HepG2 (cell line): Measurements from ENCODE around the gene SCYGR6. TPM values are rescaled to one million over a fixed set of nuclear protein-coding genes. Genes with fewer than 3 reads are reported as not detected.

Experiments
- ARHGAP35 ChIP-seq: sonication (generic); formaldehyde crosslinking; IDR thresholded peaks from 2 replicates; pipeline ENCODE4 v1.9.0; 2022; ENCODE audit warnings: mild to moderate bottlenecking, inconsistent platforms, moderate library complexity, missing genetic modification reagents, borderline replicate concordance
- ARNT2 ChIP-seq: sonication (generic); formaldehyde crosslinking; IDR thresholded peaks from 2 replicates; pipeline ENCODE4 v1.8.0; 2022; ENCODE audit warnings: mild to moderate bottlenecking, low read depth, missing genetic modification reagents, moderate library complexity
- BRD4 ChIP-seq: sonication (generic); formaldehyde crosslinking; IDR thresholded peaks from 2 replicates; pipeline ENCODE4 v1.4.0; 2020; ENCODE audit warnings: missing genetic modification reagents
- CBX5 ChIP-seq: sonication (generic); formaldehyde crosslinking; IDR thresholded peaks from 2 replicates; pipeline ENCODE4 v1.4.0; 2020; ENCODE audit warnings: missing genetic modification reagents, borderline replicate concordance
- FIP1L1 ChIP-seq: fragments of 200-400 bp; formaldehyde crosslinking; IDR thresholded peaks from 2 replicates; pipeline ENCODE4 v1.6.1; 2018; ENCODE audit warnings: low read depth, mild to moderate bottlenecking, low read length, moderate library complexity, borderline replicate concordance; ENCODE audit not compliant: insufficient read depth
- JUNB ChIP-seq: sonication (generic); formaldehyde crosslinking; IDR thresholded peaks from 2 replicates; pipeline ENCODE4 v1.8.0; 2022; ENCODE audit warnings: missing genetic modification reagents, mild to moderate bottlenecking, borderline replicate concordance
- MBD4 ChIP-seq: IDR thresholded peaks from 2 replicates; pipeline ENCODE4 v1.6.1; 2012; ENCODE audit warnings: low read length, inconsistent platforms, borderline replicate concordance
- MED1 ChIP-seq: sonication (generic); formaldehyde crosslinking; IDR thresholded peaks from 2 replicates; pipeline ENCODE4 v1.4.0; 2020; ENCODE audit warnings: missing genetic modification reagents
- MED8 ChIP-seq: sonication (generic); formaldehyde crosslinking; IDR thresholded peaks from 2 replicates; pipeline ENCODE4 v1.8.1; 2023; ENCODE audit warnings: mild to moderate bottlenecking, missing genetic modification reagents; ENCODE audit not compliant: insufficient replicate concordance
- RBM22 ChIP-seq: fragments of 200-400 bp; formaldehyde crosslinking; optimal IDR thresholded peaks from 2 replicates; pipeline ENCODE3; 2017; ENCODE audit warnings: mild to moderate bottlenecking, low read length, moderate library complexity
- SIN3B ChIP-seq: fragments of 150-350 bp; IDR thresholded peaks from 2 replicates; pipeline ENCODE4 v1.6.1; 2014; ENCODE audit warnings: low read length
- SMAD9 ChIP-seq: sonication (generic); formaldehyde crosslinking; IDR thresholded peaks from 2 replicates; pipeline ENCODE4 v1.5.1; 2020; ENCODE audit warnings: mild to moderate bottlenecking, missing genetic modification reagents
- SOX6 ChIP-seq, 2 experiments: fragments of 450-650 bp in 1 of 2; sonication (generic) in 1 of 2; formaldehyde crosslinking in 1 of 2; IDR thresholded peaks; 2 replicates each; pipeline versions ENCODE4 v1.4.0 to v1.6.1; 2017 to 2020; ENCODE audit warnings: antibody characterized with exemption in 1 of 2, mild to moderate bottlenecking in 1 of 2, missing genetic modification reagents in 1 of 2
- STAG1 ChIP-seq: sonication (generic); formaldehyde crosslinking; IDR thresholded peaks from 2 replicates; pipeline ENCODE4 v1.4.0; 2020; ENCODE audit warnings: missing genetic modification reagents
- TP53 ChIP-seq: sonication (generic); formaldehyde crosslinking; conservative IDR thresholded peaks from 2 replicates; pipeline ENCODE4 v1.4.0; 2020; ENCODE audit warnings: missing genetic modification reagents
- XRCC5 ChIP-seq: fragments of 200-400 bp; formaldehyde crosslinking; optimal IDR thresholded peaks from 2 replicates; pipeline ENCODE3; 2017; ENCODE audit warnings: mild to moderate bottlenecking, low read length
- ZNF562 ChIP-seq: sonication (generic); formaldehyde crosslinking; IDR thresholded peaks from 2 replicates; pipeline ENCODE4 v1.8.0; 2022; ENCODE audit warnings: missing genetic modification reagents, borderline replicate concordance
- ZNF768 ChIP-seq: sonication (generic); formaldehyde crosslinking; IDR thresholded peaks from 2 replicates; pipeline ENCODE4 v1.4.0; 2020; ENCODE audit warnings: missing genetic modification reagents
- polyA plus RNA-seq, 8 experiments: library from polyadenylated mRNA; depleted of rRNA in 3 of 8; stranded (reverse) in 7 of 8; unstranded in 1 of 8; fragments of >200 nt; fragmentation: Illumina TruSeq in 4 of 8; extraction: Trizol in 4 of 8; gene quantifications; 2 replicates each; pipeline versions ENCODE4 v1.2.1 to v1.2.3, GENCODE V29; 2011 to 2016; ENCODE audit warnings: low read depth in 4 of 8, missing spikeins in 1 of 8, mixed read lengths in 1 of 8; ENCODE audit not compliant: insufficient read depth in 1 of 8
- total RNA-seq, 5 experiments: library from RNA; depleted of rRNA; stranded (reverse); fragments of >200 nt; fragmentation: Illumina TruSeq; extraction: Trizol; gene quantifications; 2 replicates each; pipeline ENCODE4 v1.2.3, GENCODE V29; 2016; ENCODE audit warnings: low read depth in 1 of 5
- TF ChIP-seq, protein P1 (sequence below): sonication (generic); formaldehyde crosslinking; IDR thresholded peaks from 2 replicates; pipeline ENCODE4 v1.4.0; 2020; ENCODE audit warnings: mild to moderate bottlenecking, low read depth, missing genetic modification reagents
- TF ChIP-seq, protein P2 (sequence below), 2 experiments: sonication (generic) in 1 of 2; formaldehyde crosslinking in 1 of 2; IDR thresholded peaks; 2 replicates each; pipeline versions ENCODE4 v1.4.0 to v1.6.1; 2018 to 2020; ENCODE audit warnings: missing genetic modification reagents in 2 of 2, borderline replicate concordance in 1 of 2, low read depth in 1 of 2, mild to moderate bottlenecking in 1 of 2, missing biosample characterization in 1 of 2
- TF ChIP-seq, protein P3 (sequence below): sonication (generic); formaldehyde crosslinking; IDR thresholded peaks from 2 replicates; pipeline ENCODE4 v1.5.0; 2020; ENCODE audit warnings: missing genetic modification reagents, mild to moderate bottlenecking, borderline replicate concordance
- TF ChIP-seq, protein P4 (sequence below): sonication (generic); formaldehyde crosslinking; IDR thresholded peaks from 2 replicates; pipeline ENCODE4 v1.5.0; 2020; ENCODE audit warnings: missing genetic modification reagents
- TF ChIP-seq, protein P5 (sequence below): IDR thresholded peaks from 2 replicates; pipeline ENCODE4 v1.6.1; 2016; ENCODE audit warnings: mild to moderate bottlenecking
- TF ChIP-seq, protein P6 (sequence below): sonication (generic); formaldehyde crosslinking; IDR thresholded peaks from 2 replicates; pipeline ENCODE4 v1.8.1; 2023; ENCODE audit warnings: missing genetic modification reagents, inconsistent platforms, borderline replicate concordance

Gene SCYGR6
- total and polyA plus RNA-seq, 2 of the 13 experiments (the other 11 are each of a cell fraction or from before 2014, with no cell fraction given): not detected

DNA sequence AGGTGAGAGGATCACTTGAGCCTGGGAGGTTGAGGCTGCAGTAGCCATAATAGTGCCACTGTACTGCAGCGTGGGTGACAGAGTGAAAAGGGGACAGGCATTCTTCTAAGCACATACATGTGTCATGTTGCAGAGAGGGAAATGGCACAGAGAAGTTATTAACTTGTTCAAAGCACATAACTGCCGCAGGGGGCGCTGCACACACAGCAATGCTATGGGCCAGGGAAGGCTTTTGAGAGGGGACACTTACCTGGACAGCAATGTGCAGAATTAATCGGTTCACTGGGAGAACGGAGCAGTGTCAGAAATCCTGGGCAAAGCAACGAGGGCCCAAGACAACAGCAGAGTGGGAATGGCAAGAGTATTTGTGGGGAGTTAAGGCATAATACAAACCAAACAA, 23.5 kb upstream of the SCYGR6 start (continued):
- TF ChIP-seq, protein P1, sequence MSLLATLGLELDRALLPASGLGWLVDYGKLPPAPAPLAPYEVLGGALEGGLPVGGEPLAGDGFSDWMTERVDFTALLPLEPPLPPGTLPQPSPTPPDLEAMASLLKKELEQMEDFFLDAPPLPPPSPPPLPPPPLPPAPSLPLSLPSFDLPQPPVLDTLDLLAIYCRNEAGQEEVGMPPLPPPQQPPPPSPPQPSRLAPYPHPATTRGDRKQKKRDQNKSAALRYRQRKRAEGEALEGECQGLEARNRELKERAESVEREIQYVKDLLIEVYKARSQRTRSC (CRISPR knock-in tag): no peak
- TF ChIP-seq ARHGAP35 (CRISPR knock-in tag): no peak
- TF ChIP-seq SIN3B: no peak
- no peak for TF ChIP-seq MBD4
- TF ChIP-seq CBX5: peak; percentile 24; the same call in 1 of the 2 replicates
- TF ChIP-seq BRD4 (CRISPR knock-in tag): no peak
- TF ChIP-seq FIP1L1: no peak
- no peak for TF ChIP-seq RBM22
- TF ChIP-seq, protein P2, sequence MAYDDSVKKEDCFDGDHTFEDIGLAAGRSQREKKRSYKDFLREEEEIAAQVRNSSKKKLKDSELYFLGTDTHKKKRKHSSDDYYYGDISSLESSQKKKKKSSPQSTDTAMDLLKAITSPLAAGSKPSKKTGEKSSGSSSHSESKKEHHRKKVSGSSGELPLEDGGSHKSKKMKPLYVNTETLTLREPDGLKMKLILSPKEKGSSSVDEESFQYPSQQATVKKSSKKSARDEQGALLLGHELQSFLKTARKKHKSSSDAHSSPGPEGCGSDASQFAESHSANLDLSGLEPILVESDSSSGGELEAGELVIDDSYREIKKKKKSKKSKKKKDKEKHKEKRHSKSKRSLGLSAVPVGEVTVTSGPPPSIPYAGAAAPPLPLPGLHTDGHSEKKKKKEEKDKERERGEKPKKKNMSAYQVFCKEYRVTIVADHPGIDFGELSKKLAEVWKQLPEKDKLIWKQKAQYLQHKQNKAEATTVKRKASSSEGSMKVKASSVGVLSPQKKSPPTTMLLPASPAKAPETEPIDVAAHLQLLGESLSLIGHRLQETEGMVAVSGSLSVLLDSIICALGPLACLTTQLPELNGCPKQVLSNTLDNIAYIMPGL (CRISPR knock-in tag; IDR thresholded peaks at IDR 0.05; ENCODE audit: borderline replicate concordance in 1 of 2, low read depth in 1 of 2): 0 out of 4 replicates have a peak, but pooled peaks of 1 of the 2 experiments have one; percentile 28
- no peak for TF ChIP-seq SMAD9 (CRISPR knock-in tag)
- no peak for TF ChIP-seq ZNF768 (CRISPR knock-in tag)
- TF ChIP-seq, protein P3, sequence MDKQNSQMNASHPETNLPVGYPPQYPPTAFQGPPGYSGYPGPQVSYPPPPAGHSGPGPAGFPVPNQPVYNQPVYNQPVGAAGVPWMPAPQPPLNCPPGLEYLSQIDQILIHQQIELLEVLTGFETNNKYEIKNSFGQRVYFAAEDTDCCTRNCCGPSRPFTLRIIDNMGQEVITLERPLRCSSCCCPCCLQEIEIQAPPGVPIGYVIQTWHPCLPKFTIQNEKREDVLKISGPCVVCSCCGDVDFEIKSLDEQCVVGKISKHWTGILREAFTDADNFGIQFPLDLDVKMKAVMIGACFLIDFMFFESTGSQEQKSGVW (CRISPR knock-in tag): no peak
- no peak for TF ChIP-seq ZNF562
- TF ChIP-seq, protein P4, sequence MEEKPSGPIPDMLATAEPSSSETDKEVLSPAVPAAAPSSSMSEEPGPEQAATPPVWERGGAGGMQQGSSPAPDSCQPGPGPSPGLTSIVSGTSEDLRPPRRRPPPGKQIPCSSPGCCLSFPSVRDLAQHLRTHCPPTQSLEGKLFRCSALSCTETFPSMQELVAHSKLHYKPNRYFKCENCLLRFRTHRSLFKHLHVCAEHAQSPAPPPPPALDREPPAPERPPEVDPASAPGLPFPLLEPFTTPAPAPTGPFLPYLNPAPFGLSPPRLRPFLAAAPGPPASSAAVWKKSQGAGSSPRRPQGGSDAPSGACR (CRISPR knock-in tag): no peak
- TF ChIP-seq, protein P5, sequence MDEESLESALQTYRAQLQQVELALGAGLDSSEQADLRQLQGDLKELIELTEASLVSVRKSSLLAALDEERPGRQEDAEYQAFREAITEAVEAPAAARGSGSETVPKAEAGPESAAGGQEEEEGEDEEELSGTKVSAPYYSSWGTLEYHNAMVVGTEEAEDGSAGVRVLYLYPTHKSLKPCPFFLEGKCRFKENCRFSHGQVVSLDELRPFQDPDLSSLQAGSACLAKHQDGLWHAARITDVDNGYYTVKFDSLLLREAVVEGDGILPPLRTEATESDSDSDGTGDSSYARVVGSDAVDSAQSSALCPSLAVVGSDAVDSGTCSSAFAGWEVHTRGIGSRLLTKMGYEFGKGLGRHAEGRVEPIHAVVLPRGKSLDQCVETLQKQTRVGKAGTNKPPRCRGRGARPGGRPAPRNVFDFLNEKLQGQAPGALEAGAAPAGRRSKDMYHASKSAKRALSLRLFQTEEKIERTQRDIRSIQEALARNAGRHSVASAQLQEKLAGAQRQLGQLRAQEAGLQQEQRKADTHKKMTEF: no peak
- no peak for TF ChIP-seq MED8 (CRISPR knock-in tag)
- TF ChIP-seq TP53 (CRISPR knock-in tag): no peak
- TF ChIP-seq MED1 (CRISPR knock-in tag): no peak
- TF ChIP-seq SOX6 (IDR thresholded peaks at IDR 0.05): no peak
- no peak for TF ChIP-seq SOX6 (CRISPR knock-in tag; IDR thresholded peaks at IDR 0.05)
- peak; percentile 71 for TF ChIP-seq STAG1
- TF ChIP-seq, protein P6, sequence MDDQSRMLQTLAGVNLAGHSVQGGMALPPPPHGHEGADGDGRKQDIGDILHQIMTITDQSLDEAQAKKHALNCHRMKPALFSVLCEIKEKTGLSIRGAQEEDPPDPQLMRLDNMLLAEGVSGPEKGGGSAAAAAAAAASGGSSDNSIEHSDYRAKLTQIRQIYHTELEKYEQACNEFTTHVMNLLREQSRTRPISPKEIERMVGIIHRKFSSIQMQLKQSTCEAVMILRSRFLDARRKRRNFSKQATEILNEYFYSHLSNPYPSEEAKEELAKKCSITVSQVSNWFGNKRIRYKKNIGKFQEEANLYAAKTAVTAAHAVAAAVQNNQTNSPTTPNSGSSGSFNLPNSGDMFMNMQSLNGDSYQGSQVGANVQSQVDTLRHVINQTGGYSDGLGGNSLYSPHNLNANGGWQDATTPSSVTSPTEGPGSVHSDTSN (CRISPR knock-in tag): no peak
- TF ChIP-seq JUNB (CRISPR knock-in tag): no peak
- no peak for TF ChIP-seq ARNT2
- TF ChIP-seq XRCC5: peak; percentile 56
